Measurements from ENCODE around the gene FAM170B.

GRCh38 chr10:49131507-49132361 lies 2.1 kb downstream of the FAM170B start:
- TF ChIP-seq, protein P1, sequence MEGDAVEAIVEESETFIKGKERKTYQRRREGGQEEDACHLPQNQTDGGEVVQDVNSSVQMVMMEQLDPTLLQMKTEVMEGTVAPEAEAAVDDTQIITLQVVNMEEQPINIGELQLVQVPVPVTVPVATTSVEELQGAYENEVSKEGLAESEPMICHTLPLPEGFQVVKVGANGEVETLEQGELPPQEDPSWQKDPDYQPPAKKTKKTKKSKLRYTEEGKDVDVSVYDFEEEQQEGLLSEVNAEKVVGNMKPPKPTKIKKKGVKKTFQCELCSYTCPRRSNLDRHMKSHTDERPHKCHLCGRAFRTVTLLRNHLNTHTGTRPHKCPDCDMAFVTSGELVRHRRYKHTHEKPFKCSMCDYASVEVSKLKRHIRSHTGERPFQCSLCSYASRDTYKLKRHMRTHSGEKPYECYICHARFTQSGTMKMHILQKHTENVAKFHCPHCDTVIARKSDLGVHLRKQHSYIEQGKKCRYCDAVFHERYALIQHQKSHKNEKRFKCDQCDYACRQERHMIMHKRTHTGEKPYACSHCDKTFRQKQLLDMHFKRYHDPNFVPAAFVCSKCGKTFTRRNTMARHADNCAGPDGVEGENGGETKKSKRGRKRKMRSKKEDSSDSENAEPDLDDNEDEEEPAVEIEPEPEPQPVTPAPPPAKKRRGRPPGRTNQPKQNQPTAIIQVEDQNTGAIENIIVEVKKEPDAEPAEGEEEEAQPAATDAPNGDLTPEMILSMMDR (IDR thresholded peaks at IDR 0.05 in 8 of 11, conservative IDR thresholded peaks at IDR 0.05 in 3 of 11) = no peak
- TF ChIP-seq POLR2A (IDR thresholded peaks at IDR 0.05) = no peak
